Panc1 (cell line): Measurements from ENCODE around the gene ALDH1B1.

ENCODE experiments used
- CTCF ChIP-seq: fragments of 450-650 bp; IDR thresholded peaks from 2 replicates; pipeline ENCODE4 v1.5.1; 2017; ENCODE audit warnings: mild to moderate bottlenecking
- POLR2AphosphoS5 ChIP-seq: IDR thresholded peaks from 2 replicates; pipeline ENCODE4 v1.6.1; 2012; ENCODE audit warnings: mild to moderate bottlenecking, low read depth, low read length, moderate library complexity
- SIN3A ChIP-seq: IDR thresholded peaks from 2 replicates; pipeline ENCODE4 v1.6.1; 2012; ENCODE audit warnings: low read depth, mild to moderate bottlenecking, low read length, moderate library complexity, borderline replicate concordance; ENCODE audit not compliant: insufficient read depth

- TF ChIP-seq CTCF, result no peak
- no peak for TF ChIP-seq SIN3A
- no peak for TF ChIP-seq POLR2AphosphoS5
Measured at GRCh38 chr9:38414040-38414723, 21.7 kb downstream of the ALDH1B1 start.
